Keratinocyte (primary cell): ENCODE results near the gene SCFD2. TPM values are rescaled to one million over a fixed set of nuclear protein-coding genes. Genes with fewer than 3 reads are reported as not detected.

Source experiments
- DNase-seq: peaks from one replicate; pipeline ENCODE4 v3.0.0-alpha.2; 2011; ENCODE audit warnings: low read depth, missing footprints, low spot score
- FAIRE-seq: peaks from 2 replicates; lab custom pipeline; 2011; peaks lifted over from hg19 to GRCh38; lab: Jason Lieb, UNC
- H2AFZ ChIP-seq: 2 replicates; pipeline ENCODE4 v1.6.0; 2012; ENCODE audit warnings: low read length, control low read depth, inconsistent platforms; ENCODE audit not compliant: control insufficient read depth
- H3K27ac ChIP-seq: 2 replicates; pipeline ENCODE4 v1.5.1; 2011; ENCODE audit warnings: low read length; ENCODE audit not compliant: control insufficient read depth, insufficient read depth
- H3K27me3 ChIP-seq: 3 replicates; pipeline ENCODE4 v1.6.0; 2011; ENCODE audit warnings: low read length; ENCODE audit not compliant: control insufficient read depth, insufficient read depth; ENCODE audit errors: extremely low read depth
- H3K36me3 ChIP-seq, 2 experiments: 2 replicates in 1 of 2; 3 replicates in 1 of 2; pipeline ENCODE4 v1.5.1; 2011; ENCODE audit warnings: low read length in 2 of 2, mild to moderate bottlenecking in 1 of 2; ENCODE audit not compliant: control insufficient read depth in 2 of 2, insufficient read depth in 2 of 2; ENCODE audit errors: extremely low read depth in 1 of 2
- H3K4me1 ChIP-seq: 3 replicates; pipeline ENCODE4 v1.5.1; 2011; ENCODE audit warnings: low read length; ENCODE audit not compliant: control insufficient read depth, insufficient read depth; ENCODE audit errors: extremely low read depth
- H3K4me2 ChIP-seq: 3 replicates; pipeline ENCODE4 v1.6.0; 2011; ENCODE audit warnings: low read depth, low read length; ENCODE audit not compliant: control insufficient read depth, insufficient read depth; ENCODE audit errors: extremely low read depth
- H3K4me3 ChIP-seq, 3 experiments: fragments of 200-600 bp in 1 of 3; sonication (generic) in 1 of 3; 2 replicates in 2 of 3; 3 replicates in 1 of 3; pipeline ENCODE4 v1.5.1; 2011 to 2016; ENCODE audit warnings: low read length in 3 of 3, mild to moderate bottlenecking in 3 of 3, control low read depth in 2 of 3, inconsistent platforms in 1 of 3, low read depth in 1 of 3, mixed read lengths in 1 of 3, mixed run types in 1 of 3, moderate library complexity in 1 of 3; ENCODE audit not compliant: control insufficient read depth in 2 of 3, insufficient read depth in 2 of 3; ENCODE audit errors: extremely low read depth in 1 of 3
- H3K79me2 ChIP-seq: 2 replicates; pipeline ENCODE4 v1.6.0; 2012; ENCODE audit warnings: low read length; ENCODE audit not compliant: control insufficient read depth, insufficient read depth
- H3K9ac ChIP-seq: 3 replicates; pipeline ENCODE4 v1.6.0; 2011; ENCODE audit warnings: low read length; ENCODE audit not compliant: control insufficient read depth, insufficient read depth; ENCODE audit errors: extremely low read depth
- H3K9me1 ChIP-seq: 3 replicates; pipeline ENCODE4 v1.6.0; 2011; ENCODE audit warnings: low read length; ENCODE audit not compliant: control insufficient read depth, insufficient read depth; ENCODE audit errors: extremely low read depth
- H3K9me3 ChIP-seq: 2 replicates; pipeline ENCODE4 v1.5.1; 2012; ENCODE audit warnings: low read depth, low read length; ENCODE audit not compliant: control insufficient read depth
- H4K20me1 ChIP-seq: 3 replicates; pipeline ENCODE4 v1.6.0; 2011; ENCODE audit warnings: low read length; ENCODE audit not compliant: control insufficient read depth, insufficient read depth; ENCODE audit errors: extremely low read depth
- EZH2 ChIP-seq: IDR thresholded peaks from one replicate; pipeline ENCODE4 v1.6.1; 2012; ENCODE audit warnings: inconsistent platforms, mild to moderate bottlenecking, low read length, moderate library complexity
- dilution Hi-C: fragments of 300-500 bp; cut with MboI; formaldehyde crosslinking; loops from one replicate; pipeline ENCODE4 v1.7.0; 2020; ENCODE audit warnings: low sequenced_read_pairs; ENCODE audit not compliant: extremely low pct_ligation_motif_present
- polyA plus RNA-seq, 5 experiments: library from polyadenylated mRNA; depleted of rRNA in 3 of 5; stranded (reverse) in 3 of 5; stranded (forward) in 1 of 5; unstranded in 1 of 5; fragments of >200 nt; gene quantifications; 1 replicate in 1 of 5; 2 replicates in 3 of 5; 3 replicates in 1 of 5; pipeline versions ENCODE4 v1.2.1 to v1.2.3, GENCODE V29; 2011 to 2012; ENCODE audit warnings: missing spikeins in 2 of 5, low read depth in 1 of 5, low replicate concordance in 1 of 5
- TF ChIP-seq, protein P1 (sequence below), 3 experiments: IDR thresholded peaks in 1 of 3; conservative IDR thresholded peaks in 1 of 3; optimal IDR thresholded peaks in 1 of 3; 2 replicates in 2 of 3; 3 replicates in 1 of 3; pipeline versions ENCODE3 to v1.5.1; 2011; ENCODE audit warnings: low read length in 3 of 3, mild to moderate bottlenecking in 3 of 3, moderate library complexity in 2 of 3, control low read depth in 1 of 3, inconsistent platforms in 1 of 3; ENCODE audit not compliant: insufficient read depth in 2 of 3; ENCODE audit errors: extremely low read depth in 1 of 3

The SCFD2 gene
- polyA plus RNA-seq, 1 donor (not counting 4 experiments of a cell fraction or from before 2014, with no cell fraction given), result 13.9 TPM

DNA sequence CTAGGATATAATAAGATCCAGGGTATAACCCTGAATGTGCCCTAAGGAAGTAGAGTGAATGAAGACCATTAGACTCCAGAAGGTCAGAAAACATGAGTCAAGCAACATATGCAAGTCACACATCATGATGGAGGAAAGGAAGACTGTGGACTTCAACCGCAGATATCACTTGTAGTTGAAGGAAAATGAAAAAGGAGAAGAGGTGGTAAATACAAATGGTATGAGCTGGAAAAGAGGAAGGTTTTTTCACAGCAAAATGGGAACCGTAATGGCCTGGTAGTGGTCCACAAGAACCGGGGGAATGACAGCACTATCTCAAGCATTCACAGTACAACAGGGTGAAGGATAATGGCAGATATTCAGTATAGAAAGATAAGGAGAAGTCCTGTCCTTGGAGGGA lies 5.2 kb upstream of the SCFD2 start:
- H3K4me3 ChIP-seq, result no peak overlapping the region
- H3K27ac ChIP-seq, result no peak overlapping the region
- TF ChIP-seq, protein P1, sequence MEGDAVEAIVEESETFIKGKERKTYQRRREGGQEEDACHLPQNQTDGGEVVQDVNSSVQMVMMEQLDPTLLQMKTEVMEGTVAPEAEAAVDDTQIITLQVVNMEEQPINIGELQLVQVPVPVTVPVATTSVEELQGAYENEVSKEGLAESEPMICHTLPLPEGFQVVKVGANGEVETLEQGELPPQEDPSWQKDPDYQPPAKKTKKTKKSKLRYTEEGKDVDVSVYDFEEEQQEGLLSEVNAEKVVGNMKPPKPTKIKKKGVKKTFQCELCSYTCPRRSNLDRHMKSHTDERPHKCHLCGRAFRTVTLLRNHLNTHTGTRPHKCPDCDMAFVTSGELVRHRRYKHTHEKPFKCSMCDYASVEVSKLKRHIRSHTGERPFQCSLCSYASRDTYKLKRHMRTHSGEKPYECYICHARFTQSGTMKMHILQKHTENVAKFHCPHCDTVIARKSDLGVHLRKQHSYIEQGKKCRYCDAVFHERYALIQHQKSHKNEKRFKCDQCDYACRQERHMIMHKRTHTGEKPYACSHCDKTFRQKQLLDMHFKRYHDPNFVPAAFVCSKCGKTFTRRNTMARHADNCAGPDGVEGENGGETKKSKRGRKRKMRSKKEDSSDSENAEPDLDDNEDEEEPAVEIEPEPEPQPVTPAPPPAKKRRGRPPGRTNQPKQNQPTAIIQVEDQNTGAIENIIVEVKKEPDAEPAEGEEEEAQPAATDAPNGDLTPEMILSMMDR (optimal IDR thresholded peaks at IDR 0.05 in 1 of 3, IDR thresholded peaks at IDR 0.05 in 1 of 3, conservative IDR thresholded peaks at IDR 0.05 in 1 of 3; ENCODE audit: extremely low read depth in 1 of 3, insufficient read depth in 2 of 3, low read length in 3 of 3), result no peak
- TF ChIP-seq EZH2, result no peak
- H3K9me3 ChIP-seq, result no peaks in the 10 kb centered on the region
- no peaks in the 10 kb centered on the region for H3K9me1 ChIP-seq
- dilution Hi-C loops, result no loop called here
- DNase-seq, result no peak
- no peaks in the 10 kb centered on the region for H3K27me3 ChIP-seq
- H4K20me1 ChIP-seq, result no peaks in the 10 kb centered on the region
- H3K9ac ChIP-seq, result no peak overlapping the region
- H3K79me2 ChIP-seq, result no peaks in the 10 kb centered on the region
- peaks cover 5% of the 10 kb centered on the region for H3K4me1 ChIP-seq
- no peak overlapping the region for H3K4me2 ChIP-seq
- no peak overlapping the region for H2AFZ ChIP-seq
- no peak for FAIRE-seq
- no peaks in the 10 kb centered on the region for H3K36me3 ChIP-seq

- DNase-seq, result no peak
- no peaks in the 10 kb centered on the region for H3K27me3 ChIP-seq
- H3K27ac ChIP-seq, result no peak overlapping the region
- peaks cover 25% of the 10 kb centered on the region for H3K79me2 ChIP-seq
- H3K9me1 ChIP-seq, result no peaks in the 10 kb centered on the region
- FAIRE-seq, result no peak
- H3K4me3 ChIP-seq, result no peak overlapping the region
- TF ChIP-seq EZH2, result no peak
- TF ChIP-seq, protein P1 (optimal IDR thresholded peaks at IDR 0.05 in 1 of 3, IDR thresholded peaks at IDR 0.05 in 1 of 3, conservative IDR thresholded peaks at IDR 0.05 in 1 of 3; ENCODE audit: extremely low read depth in 1 of 3, insufficient read depth in 2 of 3, low read length in 3 of 3), result no peak
- no peak overlapping the region for H3K4me2 ChIP-seq
- H3K4me1 ChIP-seq, result peaks cover 8% of the 10 kb centered on the region
- H2AFZ ChIP-seq, result no peak overlapping the region
- H3K9me3 ChIP-seq, result no peaks in the 10 kb centered on the region
- dilution Hi-C loops, result no loop called here
- no peak overlapping the region for H3K9ac ChIP-seq
- no peaks in the 10 kb centered on the region for H4K20me1 ChIP-seq
- no peaks in the 10 kb centered on the region for H3K36me3 ChIP-seq
Observed at GRCh38 chr4:53367721-53368120, 1.9 kb upstream of the SCFD2 start.
